A673 (cell line): ENCODE measurements around the gene ZEB1. TPM values are rescaled to one million over a fixed set of nuclear protein-coding genes. Genes with fewer than 3 reads are reported as not detected.

ENCODE experiments used
- BruUV-seq: library from RNA; stranded (reverse); fragments of 400-500 nt; replicated peaks from 2 replicates; lab custom pipeline; 2021; lab: Mats Ljungman, UMichigan
- CTCF ChIA-PET: fragments of 300-600 bp; sonication (Branson Sonifier 250); formaldehyde crosslinking; loops from one replicate; lab custom pipeline; 2022; ENCODE audit warnings: antibody characterized with exemption; lab: Charles Lee
- POLR2A ChIA-PET: fragments of 300-600 bp; sonication (Branson Sonifier 250); formaldehyde crosslinking; loops from one replicate; lab custom pipeline; 2022; ENCODE audit warnings: antibody characterized with exemption; ENCODE audit not compliant: low non-redundant PET; lab: Charles Lee
- DNase-seq: peaks from one replicate; pipeline ENCODE4 v3.0.0-alpha.2; 2015; ENCODE audit warnings: low spot score
- H3K27ac ChIP-seq: fragments of 200-600 bp; sonication (generic); 2 replicates; pipeline ENCODE4 v1.5.1; 2016; ENCODE audit warnings: mixed run types, low read depth, mild to moderate bottlenecking, mixed read lengths, antibody characterized with exemption, low read length; ENCODE audit not compliant: poor library complexity, severe bottlenecking
- H3K27me3 ChIP-seq: fragments of 200-600 bp; sonication (generic); replicated peaks from 2 replicates; pipeline ENCODE4 v1.6.1; 2017; ENCODE audit warnings: mixed run types, low read depth, mild to moderate bottlenecking, mixed read lengths, antibody characterized with exemption, low read length; ENCODE audit not compliant: insufficient read depth, poor library complexity
- H3K36me3 ChIP-seq: fragments of 200-600 bp; sonication (generic); 2 replicates; pipeline ENCODE4 v1.6.1; 2016; ENCODE audit warnings: mixed run types, mild to moderate bottlenecking, mixed read lengths, antibody characterized with exemption, low read length; ENCODE audit not compliant: insufficient read depth, poor library complexity, severe bottlenecking
- H3K4me1 ChIP-seq: fragments of 200-600 bp; sonication (generic); 2 replicates; pipeline ENCODE4 v1.6.1; 2017; ENCODE audit warnings: mixed run types, mild to moderate bottlenecking, mixed read lengths, antibody characterized with exemption, low read length; ENCODE audit not compliant: insufficient read depth, poor library complexity, severe bottlenecking
- H3K4me3 ChIP-seq: fragments of 200-600 bp; sonication (generic); 2 replicates; pipeline ENCODE4 v1.5.1; 2016; ENCODE audit warnings: low read depth, mixed run types, mild to moderate bottlenecking, mixed read lengths, low read length; ENCODE audit not compliant: poor library complexity, severe bottlenecking
- H3K9me3 ChIP-seq: fragments of 200-600 bp; sonication (generic); 2 replicates; pipeline ENCODE4 v1.6.1; 2016; ENCODE audit warnings: mixed run types, low read depth, mild to moderate bottlenecking, mixed read lengths, antibody characterized with exemption, low read length; ENCODE audit not compliant: poor library complexity, severe bottlenecking
- CTCF ChIP-seq: fragments of 300-800, 200-600 bp; sonication (generic); conservative IDR thresholded peaks from 2 replicates; pipeline ENCODE4 v1.5.1; 2017; ENCODE audit warnings: low read depth, mild to moderate bottlenecking, antibody characterized with exemption, low read length, moderate library complexity, mixed read lengths
- EZH2 ChIP-seq: fragments of 200-600 bp; sonication (generic); IDR thresholded peaks from 2 replicates; pipeline ENCODE4 v1.6.1; 2017; ENCODE audit warnings: borderline replicate concordance, low read depth, mild to moderate bottlenecking, mixed read lengths, antibody characterized with exemption, low read length; ENCODE audit not compliant: poor library complexity, severe bottlenecking
- intact Hi-C: fragments of 100-400 bp; cut with micrococcal nuclease; formaldehyde crosslinking; loops from one replicate; pipeline ENCODE4 v1.10.0; 2022; ENCODE audit not compliant: unreplicated experiment
- total RNA-seq: library from RNA; stranded (reverse); gene quantifications from 2 replicates; pipeline ENCODE4 v1.2.3, GENCODE V29; 2021

The ZEB1 gene
- total RNA-seq, 1 experiment from 2014 or later, result 8.3 TPM

- ChIA-PET POLR2A (no interaction called here), CTCF (no interaction called here)
- Histone ChIP-seq H3K27me3 (no peaks in the 10 kb centered on the region), H3K36me3 (no peaks in the 10 kb centered on the region), H3K9me3 (no peaks in the 10 kb centered on the region), H3K4me3 (no peak overlapping the region), H3K27ac (no peak overlapping the region), H3K4me1 (no peaks in the 10 kb centered on the region)
- no peak for TF ChIP-seq EZH2
- TF ChIP-seq CTCF, result no peak
- intact Hi-C loops, result no loop called here
- no peak for DNase-seq
- no TSS peak for BruUV-seq
These were observed 157.1 kb downstream of the ZEB1 start for GRCh38 chr10:31476088-31476487.

GRCh38 chr10:31477584-31477983 is 158.6 kb downstream of the ZEB1 start:
- BruUV-seq, result no TSS peak
- Histone ChIP-seq H3K9me3 (no peaks in the 10 kb centered on the region), H3K4me3 (no peak overlapping the region), H3K36me3 (no peaks in the 10 kb centered on the region), H3K27me3 (no peaks in the 10 kb centered on the region), H3K4me1 (no peaks in the 10 kb centered on the region), H3K27ac (no peak overlapping the region)
- ChIA-PET CTCF (no interaction called here), POLR2A (no interaction called here)
- intact Hi-C loops, result no loop called here
- TF ChIP-seq EZH2 (no peak), CTCF (no peak)
- DNase-seq, result no peak

- TF ChIP-seq EZH2 (no peak), CTCF (no peak)
- no peak overlapping the region for H3K4me3 ChIP-seq
- BruUV-seq, result no TSS peak
- ChIA-PET CTCF (no interaction called here), POLR2A (no interaction called here)
- H3K27ac ChIP-seq, result no peak overlapping the region
- H3K27me3 ChIP-seq, result no peaks in the 10 kb centered on the region
- intact Hi-C loops, result no loop called here
- H3K36me3 ChIP-seq, result no peaks in the 10 kb centered on the region
- DNase-seq, result peak; percentile 1
- no peaks in the 10 kb centered on the region for H3K9me3 ChIP-seq
- no peaks in the 10 kb centered on the region for H3K4me1 ChIP-seq
These were observed 160.7 kb downstream of the ZEB1 start for GRCh38 chr10:31479752-31480151.
